GM06990 (cell line): ENCODE data around the gene ZBTB7C.
A peak's percentile ranks its signal among the peaks of the same experiment; 100 is the strongest.

Source experiments
- DNase-seq: peaks from one replicate; pipeline ENCODE4 v3.0.0-alpha.2; 2011; ENCODE audit not compliant: insufficient read length; ENCODE audit errors: extremely low read depth
- H3K27me3 ChIP-seq: replicated peaks from 2 replicates; pipeline ENCODE4 v1.6.0; 2011; ENCODE audit warnings: low read length; ENCODE audit not compliant: control insufficient read depth, insufficient read depth
- H3K36me3 ChIP-seq: 2 replicates; pipeline ENCODE4 v1.5.1; 2011; ENCODE audit warnings: low read length; ENCODE audit not compliant: control insufficient read depth, insufficient read depth
- H3K4me3 ChIP-seq: replicated peaks from 2 replicates; pipeline ENCODE4 v1.5.1; 2011; ENCODE audit warnings: low read depth, mild to moderate bottlenecking, control low read depth, low read length
- CTCF ChIP-seq: IDR thresholded peaks from 2 replicates; pipeline ENCODE4 v1.5.1; 2011; ENCODE audit warnings: low read length, control low read depth, mild to moderate bottlenecking, inconsistent platforms; ENCODE audit not compliant: insufficient read depth, poor library complexity, severe bottlenecking

Gene ZBTB7C

GRCh38 chr18:48428475-48429177 lies 19.4 kb upstream of the ZBTB7C start:
- Histone ChIP-seq H3K4me3 (no peak overlapping the region), H3K36me3 (no peaks in the 10 kb centered on the region), H3K27me3 (no peaks in the 10 kb centered on the region; the same call in 1 of the 2 replicates)
- no peak for TF ChIP-seq CTCF
- no peak for DNase-seq

- TF ChIP-seq CTCF: no peak
- Histone ChIP-seq H3K27me3 (no peaks in the 10 kb centered on the region; the same call in none of the 2 replicates), H3K36me3 (no peaks in the 10 kb centered on the region), H3K4me3 (no peak overlapping the region)
- no peak for DNase-seq
Measured at GRCh38 chr18:48422947-48423378, 13.8 kb upstream of the ZBTB7C start.

GRCh38 chr18:48419277-48420022 lies 10.3 kb upstream of the ZBTB7C start:
- no peak overlapping the region for H3K4me3 ChIP-seq
- DNase-seq: no peak
- TF ChIP-seq CTCF: peak; percentile 4

GRCh38 chr18:48418539-48419276 lies 9.5 kb upstream of the ZBTB7C start:
- TF ChIP-seq CTCF: no peak
- DNase-seq: no peak
- Histone ChIP-seq H3K27me3 (no peaks in the 10 kb centered on the region; the same call in 1 of the 2 replicates), H3K4me3 (no peak overlapping the region), H3K36me3 (no peaks in the 10 kb centered on the region)

More at GRCh38 chr18:48419277-48420022, 10.3 kb upstream of the ZBTB7C start:
- Histone ChIP-seq H3K27me3 (no peaks in the 10 kb centered on the region; the same call in none of the 2 replicates), H3K36me3 (no peaks in the 10 kb centered on the region)

GRCh38 chr18:48417985-48418384 lies 8.8 kb upstream of the ZBTB7C start:
- DNase-seq: no peak
- no peak for TF ChIP-seq CTCF

More at GRCh38 chr18:48417985-48418384, 8.8 kb upstream of the ZBTB7C start:
- no peak overlapping the region for H3K4me3 ChIP-seq
- H3K27me3 ChIP-seq: no peaks in the 10 kb centered on the region; the same call in 1 of the 2 replicates
- H3K36me3 ChIP-seq: no peaks in the 10 kb centered on the region
